WTC11 (cell line): ENCODE data around the gene KCNA1. TPM values are rescaled to one million over a fixed set of nuclear protein-coding genes. Genes with fewer than 3 reads are reported as not detected.

Experiments
- AFF4 ChIP-seq: sonication (generic); formaldehyde crosslinking; IDR thresholded peaks from 2 replicates; pipeline ENCODE4 v1.8.1; 2023; ENCODE audit warnings: mild to moderate bottlenecking, missing genetic modification reagents, borderline replicate concordance
- ARID4B ChIP-seq: sonication (generic); formaldehyde crosslinking; IDR thresholded peaks from 2 replicates; pipeline ENCODE4 v1.8.0; 2023; ENCODE audit warnings: missing genetic modification reagents, mild to moderate bottlenecking, borderline replicate concordance
- CDX4 ChIP-seq: fragments of 250-450 bp; sonication (Bioruptor Pico); IDR thresholded peaks from 2 replicates; pipeline ENCODE4 v1.9.0; 2021; ENCODE audit warnings: moderate library complexity, mild to moderate bottlenecking, inconsistent platforms, borderline replicate concordance
- ESRRA ChIP-seq: sonication (generic); formaldehyde crosslinking; IDR thresholded peaks from 2 replicates; pipeline ENCODE4 v1.8.1; 2022; ENCODE audit warnings: mild to moderate bottlenecking, missing genetic modification reagents, borderline replicate concordance
- FOXP4 ChIP-seq: sonication (generic); formaldehyde crosslinking; IDR thresholded peaks from 2 replicates; pipeline ENCODE4 v1.8.0; 2022; ENCODE audit warnings: mild to moderate bottlenecking, missing genetic modification reagents
- HMGA2 ChIP-seq: fragments of 250-450 bp; sonication (Bioruptor Pico); IDR thresholded peaks from 2 replicates; pipeline ENCODE4 v1.4.0; 2021; ENCODE audit warnings: mild to moderate bottlenecking, moderate library complexity
- HMGXB4 ChIP-seq: sonication (generic); formaldehyde crosslinking; IDR thresholded peaks from 2 replicates; pipeline ENCODE4 v1.8.1; 2023; ENCODE audit warnings: mild to moderate bottlenecking, moderate library complexity, missing genetic modification reagents
- IRF1 ChIP-seq: sonication (generic); formaldehyde crosslinking; IDR thresholded peaks from 2 replicates; pipeline ENCODE4 v1.8.0; 2023; ENCODE audit warnings: missing genetic modification reagents
- JAZF1 ChIP-seq: fragments of 250-450 bp; sonication (Bioruptor Pico); IDR thresholded peaks from 2 replicates; pipeline ENCODE4 v1.9.0; 2021; ENCODE audit warnings: moderate library complexity, mild to moderate bottlenecking, inconsistent platforms
- NFE2L1 ChIP-seq: sonication (generic); formaldehyde crosslinking; IDR thresholded peaks from 2 replicates; pipeline ENCODE4 v1.8.1; 2023; ENCODE audit warnings: missing genetic modification reagents
- SP1 ChIP-seq: sonication (generic); formaldehyde crosslinking; conservative IDR thresholded peaks from 2 replicates; pipeline ENCODE4 v1.8.1; 2022; ENCODE audit warnings: missing genetic modification reagents
- TP53 ChIP-seq: sonication (generic); formaldehyde crosslinking; IDR thresholded peaks from 2 replicates; pipeline ENCODE4 v1.8.1; 2023; ENCODE audit warnings: mild to moderate bottlenecking, missing genetic modification reagents
- ZMAT4 ChIP-seq: fragments of 250-450 bp; sonication (Bioruptor Pico); IDR thresholded peaks from 2 replicates; pipeline ENCODE4 v1.9.0; 2021; ENCODE audit warnings: mild to moderate bottlenecking
- ZNF532 ChIP-seq: fragments of 250-450 bp; sonication (Bioruptor Pico); IDR thresholded peaks from 2 replicates; pipeline ENCODE4 v1.9.0; 2021; ENCODE audit warnings: mild to moderate bottlenecking, borderline replicate concordance
- total RNA-seq: library from RNA; stranded (reverse); gene quantifications from 3 replicates; pipeline ENCODE4 v1.2.3, GENCODE V29; 2021

Gene KCNA1
- total RNA-seq, 1 experiment from 2014 or later, result 0.04 TPM

- TF ChIP-seq AFF4 (CRISPR knock-in tag), result no peak
- no peak for TF ChIP-seq SP1 (CRISPR knock-in tag)
- no peak for TF ChIP-seq ARID4B (CRISPR knock-in tag)
- no peak for TF ChIP-seq JAZF1 (CRISPR knock-in tag)
- no peak for TF ChIP-seq NFE2L1 (CRISPR knock-in tag)
- TF ChIP-seq HMGXB4 (CRISPR knock-in tag), result no peak
- no peak for TF ChIP-seq ESRRA (CRISPR knock-in tag)
- TF ChIP-seq ZNF532, result no peak
- no peak for TF ChIP-seq HMGA2
- no peak for TF ChIP-seq ZMAT4
- no peak for TF ChIP-seq FOXP4
- TF ChIP-seq CDX4 (CRISPR knock-in tag), result no peak
- no peak for TF ChIP-seq IRF1
- no peak for TF ChIP-seq TP53 (CRISPR knock-in tag)
These were observed 17.3 kb upstream of the KCNA1 start (continued) for GRCh38 chr12:4892418-4892817.
